K562 (cell line): ENCODE data around the gene CERS2. TPM values are rescaled to one million over a fixed set of nuclear protein-coding genes. Genes with fewer than 3 reads are reported as not detected.

Experiments
- ATAC-seq: fragments of 200-7000 bp; cut with Tn5 transposase; 3 replicates; pipeline ENCODE4 v1.9.1; 2020; ENCODE audit warnings: moderate library complexity
- BruUV-seq: library from RNA; stranded (reverse); fragments of 400-500 nt; replicated peaks from 2 replicates; lab custom pipeline; 2021; lab: Mats Ljungman, UMichigan
- CTCF ChIA-PET: fragments of 300-600 bp; formaldehyde crosslinking; extraction: SDS; loops from one replicate; lab custom pipeline; 2021; ENCODE audit warnings: low intra/inter-chr PET ratio; lab: Yijun Ruan, JAX
- POLR2A ChIA-PET: fragments of 300-600, 350-650 bp; sonication (Branson Sonifier 250); formaldehyde crosslinking; extraction: SDS; loops from one replicate; lab custom pipeline; 2021; ENCODE audit warnings: antibody characterized with exemption, inconsistent platforms; lab: Yijun Ruan, JAX
- DNase-seq, 4 experiments: peaks; one replicate each; pipeline versions ENCODE4 v3.0.0 to v3.0.0-alpha.2; 2011 to 2018; ENCODE audit warnings: low spot score in 3 of 4, mixed read lengths in 3 of 4; ENCODE audit errors: extremely low read depth in 1 of 4
- FAIRE-seq: peaks from 2 replicates; lab custom pipeline; 2011; peaks lifted over from hg19 to GRCh38; lab: Jason Lieb, UNC
- H2AFZ ChIP-seq: 2 replicates; pipeline ENCODE4 v1.6.0; 2011; ENCODE audit warnings: low read depth, low read length, control low read depth, inconsistent platforms
- H3K27ac ChIP-seq: fragments of 200-600 bp; 3 replicates; pipeline ENCODE4 v1.8.0; 2011; ENCODE audit warnings: low read depth, mild to moderate bottlenecking, control low read depth, inconsistent platforms, low read length, moderate library complexity, mixed read lengths; ENCODE audit errors: extremely low read depth
- H3K27me3 ChIP-seq, 2 experiments: fragments of 300-600 bp in 1 of 2; 2 replicates in 1 of 2; 3 replicates in 1 of 2; pipeline versions ENCODE4 v1.6.0 to v1.8.0; 2011; ENCODE audit warnings: inconsistent platforms in 2 of 2, low read length in 2 of 2, mild to moderate bottlenecking in 1 of 2, mixed read lengths in 1 of 2, moderate library complexity in 1 of 2; ENCODE audit not compliant: control insufficient read depth in 2 of 2, insufficient read depth in 2 of 2
- H3K36me3 ChIP-seq: fragments of 300-600 bp; 3 replicates; pipeline ENCODE4 v1.8.0; 2011; ENCODE audit warnings: mild to moderate bottlenecking, low read length, inconsistent platforms; ENCODE audit not compliant: control insufficient read depth, insufficient read depth
- H3K4me1 ChIP-seq, 2 experiments: fragments of 200-600 bp in 1 of 2; replicated peaks in 1 of 2; 2 replicates in 1 of 2; 3 replicates in 1 of 2; pipeline versions ENCODE4 v1.5.1 to v1.8.0; 2011; ENCODE audit warnings: inconsistent platforms in 2 of 2, low read length in 2 of 2, mild to moderate bottlenecking in 1 of 2, mixed read lengths in 1 of 2, moderate library complexity in 1 of 2; ENCODE audit not compliant: control insufficient read depth in 2 of 2, insufficient read depth in 2 of 2
- H3K4me2 ChIP-seq: 2 replicates; pipeline ENCODE4 v1.6.1; 2011; ENCODE audit warnings: low read length, control low read depth, inconsistent platforms, mixed read lengths; ENCODE audit not compliant: insufficient read depth
- H3K4me3 ChIP-seq: fragments of 200-600 bp; sonication (generic), shearing (Covaris generic); 2 replicates; pipeline ENCODE4 v1.5.1; 2016; ENCODE audit warnings: control low read depth, inconsistent platforms
- H3K79me2 ChIP-seq: fragments of 200-600 bp; 3 replicates; pipeline ENCODE4 v1.8.0; 2011; ENCODE audit warnings: low read length, inconsistent platforms; ENCODE audit not compliant: control insufficient read depth, insufficient read depth
- H3K9ac ChIP-seq, 2 experiments: 2 replicates each; pipeline versions ENCODE4 v1.6.0 to v1.6.1; 2011; ENCODE audit warnings: low read depth in 2 of 2, low read length in 2 of 2, control low read depth in 1 of 2, inconsistent platforms in 1 of 2, mild to moderate bottlenecking in 1 of 2, mixed read lengths in 1 of 2; ENCODE audit not compliant: insufficient read depth in 1 of 2
- H3K9me1 ChIP-seq: one replicate; pipeline ENCODE4 v1.6.0; 2011; ENCODE audit warnings: inconsistent platforms, mild to moderate bottlenecking, low read length, moderate library complexity; ENCODE audit not compliant: control insufficient read depth, insufficient read depth
- H3K9me3 ChIP-seq: replicated peaks from 2 replicates; pipeline ENCODE4 v1.5.1; 2011; ENCODE audit warnings: low read depth, low read length, inconsistent platforms; ENCODE audit not compliant: control insufficient read depth, insufficient read depth
- H4K20me1 ChIP-seq: replicated peaks from 2 replicates; pipeline ENCODE4 v1.6.1; 2011; ENCODE audit warnings: low read length, inconsistent platforms, mixed read lengths; ENCODE audit not compliant: control insufficient read depth, insufficient read depth
- CXXC5 ChIP-seq: fragments of 250-450 bp; sonication (Bioruptor Pico); IDR thresholded peaks from 2 replicates; pipeline ENCODE4 v1.8.0; 2022; ENCODE audit warnings: inconsistent platforms, mild to moderate bottlenecking, moderate library complexity
- DPF2 ChIP-seq: fragments of 450-650 bp; IDR thresholded peaks from 2 replicates; pipeline ENCODE4 v1.6.1; 2016
- ESRRB ChIP-seq: fragments of 250-450 bp; sonication (Bioruptor Pico); IDR thresholded peaks from 2 replicates; pipeline ENCODE4 v1.5.0; 2020; ENCODE audit warnings: mild to moderate bottlenecking, moderate library complexity, borderline replicate concordance
- MAFK ChIP-seq: IDR thresholded peaks from 2 replicates; pipeline ENCODE4 v1.6.1; 2011; ENCODE audit warnings: low read length, improper control_type of control experiment
- MCM5 ChIP-seq: fragments of 450-650 bp; IDR thresholded peaks from 2 replicates; pipeline ENCODE4 v1.6.1; 2016; ENCODE audit warnings: low read depth
- MEIS2 ChIP-seq: fragments of 450-650 bp; IDR thresholded peaks from 2 replicates; pipeline ENCODE4 v1.6.1; 2014; ENCODE audit warnings: mild to moderate bottlenecking; ENCODE audit not compliant: partially characterized antibody
- POLR2H ChIP-seq: IDR thresholded peaks from 2 replicates; pipeline ENCODE4 v1.6.1; 2016; ENCODE audit warnings: missing genetic modification characterization, low read depth, mild to moderate bottlenecking, control low read depth, missing compliant biosample characterization, moderate library complexity
- SMARCA5 ChIP-seq: fragments of 450-650 bp; IDR thresholded peaks from 2 replicates; pipeline ENCODE4 v1.6.1; 2016
- SOX6 ChIP-seq: fragments of 450-650 bp; IDR thresholded peaks from 2 replicates; pipeline ENCODE4 v1.6.1; 2014; ENCODE audit warnings: mild to moderate bottlenecking
- YY1 ChIP-seq, 3 experiments: IDR thresholded peaks; 2 replicates each; pipeline ENCODE4 v1.6.1; 2011; ENCODE audit warnings: low read length in 2 of 3, mild to moderate bottlenecking in 2 of 3, moderate library complexity in 2 of 3, borderline replicate concordance in 1 of 3, control low read depth in 1 of 3, low read depth in 1 of 3; ENCODE audit not compliant: insufficient read depth in 3 of 3, insufficient replicate concordance in 2 of 3, control insufficient read depth in 1 of 3, insufficient read length in 1 of 3; ENCODE audit errors: extremely low read depth in 1 of 3
- ZEB2 ChIP-seq: fragments of 450-650 bp; IDR thresholded peaks from 2 replicates; pipeline ENCODE4 v1.6.1; 2016
- ZNF134 ChIP-seq: fragments of 250-450 bp; sonication (Bioruptor Pico); conservative IDR thresholded peaks from 2 replicates; pipeline ENCODE4 v1.4.0; 2020
- ZNF24 ChIP-seq: fragments of 450-650 bp; IDR thresholded peaks from 2 replicates; pipeline ENCODE4 v1.6.1; 2016
- WGBS: fragments of 100-300 bp; shearing (Covaris generic); methylation state at CpG from one replicate; pipeline ENCODE4 v1.1.6; 2016; ENCODE audit warnings: low coverage, mixed read lengths; ENCODE audit not compliant: insufficient coverage; ENCODE audit errors: missing lambda C conversion rate; 5-methylcytosine and 5-hydroxymethylcytosine counted together
- in situ Hi-C: fragments of 300-500 bp; cut with MboI; formaldehyde crosslinking; loops from 4 replicates; pipeline ENCODE4 v1.15.0; 2018; ENCODE audit warnings: inconsistent platforms, mixed read lengths
- intact Hi-C: fragments of 100-400 bp; cut with micrococcal nuclease; formaldehyde crosslinking; loops from 2 replicates; pipeline ENCODE4 v1.14.2; 2022
- polyA plus RNA-seq, 8 experiments: library from polyadenylated mRNA; depleted of rRNA in 4 of 8; stranded (reverse) in 5 of 8; unstranded in 3 of 8; fragments of >200 nt; fragmentation: Nextera tagmentation in 2 of 8; fragmentation: Illumina TruSeq in 1 of 8; extraction: Ambion mirVana in 2 of 8; extraction: Trizol in 1 of 8; gene quantifications; 2 replicates each; pipeline versions ENCODE4 v1.2.1 to v1.2.3, GENCODE V29; 2011 to 2014; ENCODE audit warnings: inconsistent platforms in 1 of 8, missing spikeins in 1 of 8
- total RNA-seq, 7 experiments: library from RNA; depleted of rRNA in 6 of 7; stranded (reverse); fragments of >200 nt in 6 of 7; fragmentation: Illumina TruSeq in 2 of 7; extraction: Trizol in 2 of 7; gene quantifications; 2 replicates each; pipeline versions ENCODE4 v1.2.1 to v1.2.3, GENCODE V29; 2011 to 2021; ENCODE audit warnings: low replicate concordance in 1 of 7
- TF ChIP-seq, protein P1 (sequence below): sonication (generic); formaldehyde crosslinking; IDR thresholded peaks from 2 replicates; pipeline ENCODE4 v1.8.0; 2022; ENCODE audit warnings: mild to moderate bottlenecking, low read depth, missing genetic modification reagents
- TF ChIP-seq, protein P2 (sequence below): fragments of 450-650 bp; IDR thresholded peaks from 2 replicates; pipeline ENCODE4 v1.6.1; 2016; ENCODE audit warnings: missing biosample characterization, missing genetic modification characterization
- TF ChIP-seq, protein P3 (sequence below), 2 experiments: IDR thresholded peaks; 2 replicates each; pipeline ENCODE4 v1.6.1; 2012; ENCODE audit warnings: improper control_type of control experiment in 2 of 2, low read depth in 2 of 2, low read length in 2 of 2, borderline replicate concordance in 1 of 2
- TF ChIP-seq, protein P4 (sequence below): fragments of 450-650 bp; IDR thresholded peaks from 2 replicates; pipeline ENCODE4 v1.6.1; 2017; ENCODE audit warnings: antibody characterized with exemption

CERS2 gene
- total and polyA plus RNA-seq, 9 of the 15 experiments (the other 6 are each of a cell fraction or from before 2014, with no cell fraction given): 23.4 to 295 (median 132) TPM

DNA sequence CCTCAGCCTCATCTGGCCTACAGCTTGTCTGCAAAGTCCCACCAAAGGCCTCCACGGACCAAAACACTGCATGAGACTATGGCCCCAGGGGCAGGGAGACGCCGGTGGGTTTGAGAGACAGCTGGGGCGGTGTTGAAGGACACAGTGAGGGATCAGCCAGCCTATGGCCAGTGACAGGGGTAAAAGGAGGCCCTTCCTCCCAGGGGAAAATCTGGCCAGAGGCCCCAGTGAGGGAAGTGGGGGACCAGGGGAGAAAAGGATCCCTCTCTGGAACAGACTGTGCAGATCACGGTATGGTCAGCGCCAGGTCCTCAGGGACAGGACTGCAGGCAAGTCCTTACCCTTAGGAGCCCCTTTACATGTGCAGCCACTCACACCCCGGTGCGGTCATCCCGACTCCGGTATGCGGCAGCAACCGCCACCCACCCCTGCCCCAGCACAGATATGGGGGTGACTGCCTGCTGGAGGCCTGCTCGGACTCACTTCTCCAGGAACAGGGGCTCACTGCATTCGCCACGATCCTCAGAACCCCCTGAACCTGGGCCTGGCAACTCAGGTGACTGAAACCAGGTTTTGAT is 1.3 kb downstream of the CERS2 start:
- H3K27me3 ChIP-seq: no peaks in the 10 kb centered on the region
- under 1% methylated on average over 15 of the region's 15 CpGs for WGBS
- in situ Hi-C loops (no loop called here), intact Hi-C loops (loop anchor here (10.0 kb wide), 1 partner anchor 359 kb away; no protein-coding TSS in a partner anchor)
- ChIA-PET POLR2A (interaction anchor here (0.6 to 4.3 kb wide), 12 partner anchors 9 to 428 kb away, joined by 3 to 58 read pairs (median 4); partner anchors contain the start of gene MCL1), CTCF (no interaction called here)
- H3K4me3 ChIP-seq: peak overlapping the region; percentile 63
- H2AFZ ChIP-seq: no peak overlapping the region
- peak overlapping the region; percentile 95 for H3K27ac ChIP-seq
- H3K9me3 ChIP-seq: no peaks in the 10 kb centered on the region
- H4K20me1 ChIP-seq: peaks cover 34% of the 10 kb centered on the region
- peak overlapping the region; percentile 88 to 93 for H3K9ac ChIP-seq
- FAIRE-seq (peak; percentile 32), ATAC-seq (peak; percentile 13), DNase-seq (peak in 2 of 4 experiments; percentile 37 to 59)
- peaks cover 83% of the 10 kb centered on the region for H3K79me2 ChIP-seq
- peak overlapping the region; percentile 92 for H3K4me2 ChIP-seq
- BruUV-seq: no TSS peak
- peaks cover 42% of the 10 kb centered on the region; the same call in 2 of the 3 replicates for H3K36me3 ChIP-seq
- peaks cover 5% of the 10 kb centered on the region for H3K9me1 ChIP-seq
- peaks cover 46 to 62% of the 10 kb centered on the region in 2 experiments for H3K4me1 ChIP-seq
- TF ChIP-seq ZEB2 (no peak), ESRRB (CRISPR knock-in tag) (no peak), POLR2H (tag) (no peak), ZNF24 (no peak), ZNF134 (no peak), DPF2 (no peak), SOX6 (no peak), MCM5 (no peak), MEIS2 (no peak), CXXC5 (no peak), SMARCA5 (no peak), MAFK (no peak), YY1 (IDR thresholded peaks at IDR 0.05; ENCODE audit: borderline replicate concordance in 1 of 3, control insufficient read depth in 1 of 3, extremely low read depth in 1 of 3, insufficient read depth in 3 of 3, insufficient read length in 1 of 3, insufficient replicate concordance in 2 of 3, low read depth in 1 of 3, low read length in 2 of 3) (peak in 1 of 3 experiments; percentile 13)
- TF ChIP-seq, protein P1, sequence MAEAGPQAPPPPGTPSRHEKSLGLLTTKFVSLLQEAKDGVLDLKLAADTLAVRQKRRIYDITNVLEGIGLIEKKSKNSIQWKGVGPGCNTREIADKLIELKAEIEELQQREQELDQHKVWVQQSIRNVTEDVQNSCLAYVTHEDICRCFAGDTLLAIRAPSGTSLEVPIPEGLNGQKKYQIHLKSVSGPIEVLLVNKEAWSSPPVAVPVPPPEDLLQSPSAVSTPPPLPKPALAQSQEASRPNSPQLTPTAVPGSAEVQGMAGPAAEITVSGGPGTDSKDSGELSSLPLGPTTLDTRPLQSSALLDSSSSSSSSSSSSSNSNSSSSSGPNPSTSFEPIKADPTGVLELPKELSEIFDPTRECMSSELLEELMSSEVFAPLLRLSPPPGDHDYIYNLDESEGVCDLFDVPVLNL (CRISPR knock-in tag): no peak
- TF ChIP-seq, protein P2, sequence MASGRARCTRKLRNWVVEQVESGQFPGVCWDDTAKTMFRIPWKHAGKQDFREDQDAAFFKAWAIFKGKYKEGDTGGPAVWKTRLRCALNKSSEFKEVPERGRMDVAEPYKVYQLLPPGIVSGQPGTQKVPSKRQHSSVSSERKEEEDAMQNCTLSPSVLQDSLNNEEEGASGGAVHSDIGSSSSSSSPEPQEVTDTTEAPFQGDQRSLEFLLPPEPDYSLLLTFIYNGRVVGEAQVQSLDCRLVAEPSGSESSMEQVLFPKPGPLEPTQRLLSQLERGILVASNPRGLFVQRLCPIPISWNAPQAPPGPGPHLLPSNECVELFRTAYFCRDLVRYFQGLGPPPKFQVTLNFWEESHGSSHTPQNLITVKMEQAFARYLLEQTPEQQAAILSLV: no peak
- TF ChIP-seq, protein P3, sequence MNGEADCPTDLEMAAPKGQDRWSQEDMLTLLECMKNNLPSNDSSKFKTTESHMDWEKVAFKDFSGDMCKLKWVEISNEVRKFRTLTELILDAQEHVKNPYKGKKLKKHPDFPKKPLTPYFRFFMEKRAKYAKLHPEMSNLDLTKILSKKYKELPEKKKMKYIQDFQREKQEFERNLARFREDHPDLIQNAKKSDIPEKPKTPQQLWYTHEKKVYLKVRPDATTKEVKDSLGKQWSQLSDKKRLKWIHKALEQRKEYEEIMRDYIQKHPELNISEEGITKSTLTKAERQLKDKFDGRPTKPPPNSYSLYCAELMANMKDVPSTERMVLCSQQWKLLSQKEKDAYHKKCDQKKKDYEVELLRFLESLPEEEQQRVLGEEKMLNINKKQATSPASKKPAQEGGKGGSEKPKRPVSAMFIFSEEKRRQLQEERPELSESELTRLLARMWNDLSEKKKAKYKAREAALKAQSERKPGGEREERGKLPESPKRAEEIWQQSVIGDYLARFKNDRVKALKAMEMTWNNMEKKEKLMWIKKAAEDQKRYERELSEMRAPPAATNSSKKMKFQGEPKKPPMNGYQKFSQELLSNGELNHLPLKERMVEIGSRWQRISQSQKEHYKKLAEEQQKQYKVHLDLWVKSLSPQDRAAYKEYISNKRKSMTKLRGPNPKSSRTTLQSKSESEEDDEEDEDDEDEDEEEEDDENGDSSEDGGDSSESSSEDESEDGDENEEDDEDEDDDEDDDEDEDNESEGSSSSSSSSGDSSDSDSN (IDR thresholded peaks at IDR 0.05; ENCODE audit: borderline replicate concordance in 1 of 2, low read depth in 2 of 2, low read length in 2 of 2): peak in 1 of 2 experiments; percentile 4; a peak in 1 of 4 replicates
- TF ChIP-seq, protein P4, sequence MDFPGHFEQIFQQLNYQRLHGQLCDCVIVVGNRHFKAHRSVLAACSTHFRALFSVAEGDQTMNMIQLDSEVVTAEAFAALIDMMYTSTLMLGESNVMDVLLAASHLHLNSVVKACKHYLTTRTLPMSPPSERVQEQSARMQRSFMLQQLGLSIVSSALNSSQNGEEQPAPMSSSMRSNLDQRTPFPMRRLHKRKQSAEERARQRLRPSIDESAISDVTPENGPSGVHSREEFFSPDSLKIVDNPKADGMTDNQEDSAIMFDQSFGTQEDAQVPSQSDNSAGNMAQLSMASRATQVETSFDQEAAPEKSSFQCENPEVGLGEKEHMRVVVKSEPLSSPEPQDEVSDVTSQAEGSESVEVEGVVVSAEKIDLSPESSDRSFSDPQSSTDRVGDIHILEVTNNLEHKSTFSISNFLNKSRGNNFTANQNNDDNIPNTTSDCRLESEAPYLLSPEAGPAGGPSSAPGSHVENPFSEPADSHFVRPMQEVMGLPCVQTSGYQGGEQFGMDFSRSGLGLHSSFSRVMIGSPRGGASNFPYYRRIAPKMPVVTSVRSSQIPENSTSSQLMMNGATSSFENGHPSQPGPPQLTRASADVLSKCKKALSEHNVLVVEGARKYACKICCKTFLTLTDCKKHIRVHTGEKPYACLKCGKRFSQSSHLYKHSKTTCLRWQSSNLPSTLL: no peak
